Raji (cell line): ENCODE data around the gene ANGPT4.

Source experiments
- POLR2A ChIP-seq: IDR thresholded peaks from 2 replicates; pipeline ENCODE4 v1.6.1; 2011; ENCODE audit warnings: low read depth, low read length, control low read depth; ENCODE audit not compliant: insufficient read depth

ANGPT4 gene

GRCh38 chr20:945841-946240, 29.7 kb upstream of the ANGPT4 start:
- TF ChIP-seq POLR2A: no peak

- no peak for TF ChIP-seq POLR2A
Observed at GRCh38 chr20:944774-945410, 28.8 kb upstream of the ANGPT4 start.

GRCh38 chr20:944148-944547, 28.0 kb upstream of the ANGPT4 start:
- TF ChIP-seq POLR2A: no peak

GRCh38 chr20:942611-943010, 26.5 kb upstream of the ANGPT4 start:
- TF ChIP-seq POLR2A: no peak

- no peak for TF ChIP-seq POLR2A
Observed at GRCh38 chr20:940926-941325, 24.8 kb upstream of the ANGPT4 start.

GRCh38 chr20:939606-940005, 23.5 kb upstream of the ANGPT4 start:
- no peak for TF ChIP-seq POLR2A

- no peak for TF ChIP-seq POLR2A
Observed at GRCh38 chr20:934186-934840, 18.2 kb upstream of the ANGPT4 start.

- no peak for TF ChIP-seq POLR2A
Observed at GRCh38 chr20:933029-933428, 16.9 kb upstream of the ANGPT4 start.

- TF ChIP-seq POLR2A: no peak
Observed at GRCh38 chr20:931401-931800, 15.3 kb upstream of the ANGPT4 start.

GRCh38 chr20:926670-927069, 10.5 kb upstream of the ANGPT4 start:
- no peak for TF ChIP-seq POLR2A

GRCh38 chr20:925516-925915, 9.4 kb upstream of the ANGPT4 start:
- no peak for TF ChIP-seq POLR2A

GRCh38 chr20:924639-925038, 8.5 kb upstream of the ANGPT4 start:
- TF ChIP-seq POLR2A: no peak

- TF ChIP-seq POLR2A: no peak
Observed at GRCh38 chr20:922781-923180, 6.6 kb upstream of the ANGPT4 start.

- TF ChIP-seq POLR2A: no peak
Observed at GRCh38 chr20:921068-921467, 4.9 kb upstream of the ANGPT4 start.

GRCh38 chr20:920311-920710, 4.2 kb upstream of the ANGPT4 start:
- no peak for TF ChIP-seq POLR2A

- no peak for TF ChIP-seq POLR2A
Observed at GRCh38 chr20:919491-919916, 3.4 kb upstream of the ANGPT4 start.

- TF ChIP-seq POLR2A: no peak
Observed at GRCh38 chr20:917416-917815, 1.3 kb upstream of the ANGPT4 start.
